Measurements from ENCODE around the gene PKDCC.

Gene PKDCC

DNA sequence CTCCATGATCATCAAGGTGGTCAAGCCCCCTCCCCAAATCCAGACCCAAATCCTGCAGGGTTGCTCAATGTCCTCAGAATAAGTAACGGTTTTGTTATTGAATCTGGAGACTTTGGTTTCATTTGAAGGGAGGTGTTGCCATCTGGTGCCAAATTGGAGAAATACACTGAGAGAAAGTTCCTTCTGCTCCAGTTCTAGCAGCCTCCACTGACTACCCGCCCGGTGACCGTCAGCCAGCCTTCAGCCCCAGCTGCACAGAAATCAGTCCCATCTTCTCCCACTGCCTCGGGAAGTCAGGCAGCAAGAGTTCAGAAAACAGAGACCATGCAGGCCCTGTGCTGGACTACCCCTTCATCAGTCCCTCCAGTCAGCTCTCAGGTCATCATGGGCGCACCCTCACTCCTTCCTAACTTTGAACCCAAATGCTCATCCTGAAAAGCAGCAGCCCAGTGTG, 38.7 kb downstream of the PKDCC start:
- DNase-seq (ENCODE audit: low read depth in 2 of 2), result no peak

DNA sequence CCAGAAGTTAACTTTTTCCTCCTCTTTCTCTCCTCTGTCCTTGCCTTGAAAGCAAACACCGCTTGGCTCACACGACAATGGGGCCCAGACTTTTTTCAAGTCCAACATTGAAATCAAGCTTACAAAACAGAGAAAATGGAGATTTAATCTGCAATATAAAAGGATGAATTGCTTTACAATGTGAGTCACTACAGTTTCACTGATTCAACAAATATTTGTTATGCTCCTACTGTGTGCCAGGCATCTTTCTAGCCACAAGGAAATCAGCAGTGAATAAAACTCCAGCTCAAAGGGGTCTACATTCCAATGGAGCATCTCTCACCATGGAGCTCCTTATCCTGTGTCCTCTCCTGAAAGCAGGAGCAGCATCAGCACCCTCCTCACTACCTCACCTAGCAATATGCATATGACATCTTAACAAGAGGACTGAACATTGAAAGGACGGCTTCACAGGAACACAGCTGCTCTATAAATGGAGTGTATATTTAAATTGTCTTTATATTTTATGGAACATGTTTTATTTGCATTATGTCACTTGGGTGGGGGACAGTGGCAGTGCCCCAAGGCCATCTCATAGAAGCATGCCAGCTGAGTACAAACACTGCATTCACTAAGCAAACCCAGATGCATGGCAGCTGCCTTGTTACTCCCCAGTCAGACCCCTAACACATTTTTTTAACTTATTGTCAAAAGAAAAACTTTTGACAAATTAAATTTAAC, 39.5 kb downstream of the PKDCC start:
- no peak for DNase-seq (ENCODE audit: low read depth in 2 of 2)

GRCh38 chr2:42087857-42088195, 40.0 kb downstream of the PKDCC start:
- DNase-seq (ENCODE audit: low read depth in 2 of 2), result no peak

DNA sequence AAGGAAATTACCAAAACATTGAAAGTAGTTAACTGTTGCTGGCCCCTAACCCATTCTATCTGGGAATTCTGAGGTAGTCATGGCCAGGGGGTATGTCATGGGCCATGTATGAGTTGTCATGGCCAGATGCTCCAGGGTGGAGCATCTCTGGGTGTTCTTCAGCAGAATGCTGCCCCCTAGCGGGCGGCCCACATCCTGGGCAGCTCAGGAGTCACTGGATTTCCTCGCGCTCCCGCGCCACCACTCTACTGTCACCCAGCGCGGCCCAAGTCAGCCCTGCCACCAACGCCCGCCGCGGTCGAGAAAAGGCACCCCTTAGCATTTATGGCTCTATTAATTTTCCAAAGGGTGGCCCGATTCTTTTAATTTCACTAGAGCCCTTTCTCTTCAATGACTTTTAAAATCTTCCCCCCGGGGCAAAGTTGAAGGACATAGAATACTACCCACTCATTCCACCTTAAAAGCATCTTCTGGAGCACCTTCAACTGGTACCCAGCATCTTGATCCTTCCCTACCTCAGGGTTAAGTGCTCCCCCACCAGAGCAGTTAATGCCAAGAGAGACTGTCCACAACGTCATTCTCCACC, 41.6 kb downstream of the PKDCC start:
- peak; percentile 35 to 56 for DNase-seq (ENCODE audit: low read depth in 2 of 2)

DNA sequence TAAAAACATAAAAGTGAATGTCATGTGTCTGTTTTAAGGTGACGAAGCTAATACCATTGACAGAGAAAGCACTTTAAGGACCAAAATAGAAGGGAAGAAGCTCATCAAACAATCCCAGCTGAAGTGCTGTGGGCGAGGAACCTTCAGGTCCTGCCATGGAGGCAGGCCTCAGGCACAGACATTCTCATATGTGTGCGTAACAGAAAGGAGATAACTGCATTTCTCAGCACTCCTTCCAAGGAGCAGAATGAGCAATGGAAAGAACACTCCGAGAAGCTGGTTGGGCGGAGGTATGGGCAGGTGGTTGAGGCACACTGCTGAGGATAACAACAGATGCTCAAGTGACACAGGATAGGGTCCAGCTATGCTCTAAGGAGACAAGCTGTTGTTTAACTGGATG, 42.4 kb downstream of the PKDCC start:
- no peak for DNase-seq (ENCODE audit: low read depth in 2 of 2)

- DNase-seq (ENCODE audit: low read depth in 2 of 2), result no peak
Measured at GRCh38 chr2:42091671-42092070, 43.9 kb downstream of the PKDCC start.

DNA sequence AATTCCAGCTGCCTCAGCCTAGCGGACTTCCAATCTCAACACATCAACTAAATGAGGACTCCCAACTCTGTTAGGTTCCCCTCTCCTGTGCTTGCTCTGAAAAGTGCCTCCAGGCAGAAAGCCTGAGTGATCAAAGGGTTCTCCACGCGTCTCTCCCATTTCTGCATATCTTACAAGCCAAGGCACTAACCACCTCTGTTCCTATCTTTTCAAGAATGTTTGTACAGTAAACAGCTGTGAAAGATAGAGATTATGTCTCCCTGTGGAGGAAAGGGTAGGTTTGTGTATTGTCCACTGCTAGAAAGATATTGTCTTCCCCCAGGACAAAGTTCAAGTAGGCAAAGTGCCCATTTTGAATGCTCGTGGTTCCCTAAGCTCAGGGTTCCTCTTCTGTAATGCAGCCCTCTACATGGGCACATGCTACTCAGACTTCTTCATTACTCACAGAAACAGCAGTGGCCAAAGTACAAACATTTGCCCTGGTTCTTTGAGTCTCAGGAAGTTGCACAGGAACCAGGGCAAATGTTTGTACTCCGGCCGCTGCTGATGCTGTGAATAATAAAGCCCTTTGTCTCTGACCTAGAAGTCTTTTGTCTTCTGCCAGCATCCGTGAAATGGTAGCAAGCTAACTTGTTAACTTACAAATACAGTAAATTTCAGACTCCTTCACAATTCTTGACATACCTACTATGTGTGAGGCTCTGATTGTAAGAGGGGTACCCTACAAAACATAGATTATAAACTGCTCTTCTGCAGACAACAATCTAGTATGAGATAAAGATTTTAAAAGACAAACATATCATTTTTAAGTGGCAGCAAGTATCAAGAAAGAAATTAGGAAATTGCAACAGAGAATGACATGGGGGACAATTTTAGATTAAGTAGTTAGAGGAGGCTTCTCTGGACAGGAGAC, 44.5 kb downstream of the PKDCC start:
- DNase-seq (ENCODE audit: low read depth in 2 of 2), result no peak

- no peak for DNase-seq (ENCODE audit: low read depth in 2 of 2)
Measured at GRCh38 chr2:42094114-42094513, 46.3 kb downstream of the PKDCC start.

- DNase-seq (ENCODE audit: low read depth in 2 of 2), result peak; percentile 15 to 34
Measured at GRCh38 chr2:42095923-42096408, 48.1 kb downstream of the PKDCC start.

DNA sequence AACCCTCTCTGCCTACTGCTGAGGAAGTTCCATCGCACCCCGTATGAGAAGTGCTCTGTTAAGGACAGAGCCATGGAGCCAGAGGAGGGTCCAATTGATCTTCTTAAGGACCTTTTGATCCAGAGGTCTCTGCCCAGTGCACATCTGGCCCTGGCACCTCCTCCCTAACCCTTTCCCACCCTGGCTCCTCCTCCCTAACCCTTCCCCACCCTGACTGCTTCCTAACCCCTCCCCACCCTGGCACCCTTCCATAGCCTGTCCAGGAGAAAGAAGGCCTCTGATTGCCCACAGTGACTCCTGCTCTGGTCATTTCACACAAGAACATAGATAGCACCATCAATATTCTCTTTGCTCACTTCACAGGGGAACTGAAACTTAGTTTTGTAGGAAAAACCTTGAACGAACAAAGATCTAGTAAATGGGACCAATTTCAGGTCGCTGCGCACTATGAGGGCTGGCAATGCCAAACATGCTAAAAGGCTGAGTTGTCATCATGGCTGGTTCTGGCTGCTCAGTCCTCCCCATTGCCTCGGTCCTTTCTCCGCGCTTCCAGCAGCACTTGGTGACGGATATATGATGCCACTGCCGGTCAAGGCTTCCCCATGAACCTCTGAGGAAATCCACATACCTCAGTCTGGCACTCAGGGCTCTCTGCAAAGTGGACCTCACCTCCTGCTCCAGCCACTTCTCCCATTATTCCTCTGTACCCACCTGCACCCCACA, 49.2 kb downstream of the PKDCC start:
- no peak for DNase-seq (ENCODE audit: low read depth in 2 of 2)

DNA sequence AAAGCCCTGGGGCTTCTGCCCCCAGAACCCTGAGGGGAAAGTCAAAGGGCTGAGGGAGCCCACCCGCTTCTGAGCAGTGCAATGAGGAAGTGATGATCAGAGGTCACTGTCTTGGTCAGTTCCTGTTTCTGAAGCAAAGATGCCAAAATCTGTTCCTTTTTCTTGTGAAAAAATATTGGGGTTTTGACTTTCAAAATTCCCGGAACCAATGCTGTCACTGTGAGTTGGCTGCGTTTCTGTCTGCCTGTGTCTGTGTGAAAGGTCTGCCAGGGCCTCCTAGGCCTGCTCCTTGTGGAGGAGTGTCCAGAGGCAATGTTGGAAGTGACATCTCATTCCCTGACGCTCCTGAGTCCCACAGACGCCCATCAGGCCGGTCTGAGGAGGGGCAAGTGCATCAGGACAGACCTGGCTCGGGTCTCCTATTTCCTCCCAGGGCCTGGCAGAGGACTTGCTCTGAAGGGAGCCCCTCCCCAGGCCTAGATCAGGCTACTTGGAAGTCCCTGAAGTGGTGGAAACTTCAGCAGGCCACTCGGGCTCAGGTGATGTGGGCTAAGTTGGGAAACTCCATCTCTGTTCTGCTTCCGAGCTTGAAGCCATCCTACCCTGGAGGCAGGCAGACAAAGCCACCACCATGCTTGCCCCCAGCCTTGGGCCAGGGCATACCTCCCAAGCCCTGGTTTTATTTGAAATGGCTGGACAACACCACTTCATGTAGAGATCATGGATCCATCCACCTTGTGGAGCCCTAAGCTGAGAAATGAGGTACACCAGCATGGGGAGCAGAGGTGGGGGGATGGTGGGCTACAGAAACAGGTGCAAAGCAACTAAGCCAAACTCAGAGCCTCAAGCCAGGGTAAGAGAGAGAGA, 51.0 kb downstream of the PKDCC start:
- no peak for DNase-seq (ENCODE audit: low read depth in 2 of 2)

DNA sequence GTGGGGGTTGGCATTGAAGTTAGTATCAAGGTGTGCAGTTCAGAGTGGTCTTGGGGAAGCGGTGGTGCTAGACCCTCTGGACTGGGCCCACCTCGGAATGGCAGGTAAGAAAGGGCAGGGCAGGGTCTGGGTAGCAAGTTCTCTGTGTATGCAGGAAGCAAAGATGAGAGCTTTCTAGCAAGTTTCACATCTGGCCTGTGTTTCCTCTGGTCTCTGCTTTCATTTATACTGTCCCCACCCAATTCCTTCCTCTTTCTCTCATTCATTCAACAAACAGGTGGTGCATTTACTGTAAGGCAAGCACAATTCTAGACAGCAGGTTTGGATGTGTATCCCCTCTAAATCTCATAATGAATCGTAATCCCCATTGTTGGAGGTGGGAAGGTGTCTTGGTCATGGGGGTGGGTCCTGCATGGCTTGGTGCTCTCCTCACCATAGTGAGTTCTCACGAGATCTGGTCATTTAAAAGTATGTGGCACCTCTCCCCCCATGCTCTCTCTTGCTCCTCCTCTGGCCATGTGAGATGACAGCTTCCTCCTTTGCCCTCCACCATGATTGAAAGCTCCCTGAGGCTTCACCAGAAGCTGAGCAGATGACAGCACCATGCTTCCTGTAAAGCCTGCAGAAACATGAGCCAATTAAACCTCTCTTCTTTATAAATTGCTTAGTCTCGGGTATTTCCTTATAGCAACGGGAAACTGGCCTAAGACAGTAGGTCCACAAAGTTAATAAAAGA, 51.8 kb downstream of the PKDCC start:
- no peak for DNase-seq (ENCODE audit: low read depth in 2 of 2)

GRCh38 chr2:42100683-42101205, 52.9 kb downstream of the PKDCC start:
- no peak for DNase-seq (ENCODE audit: low read depth in 2 of 2)

DNA sequence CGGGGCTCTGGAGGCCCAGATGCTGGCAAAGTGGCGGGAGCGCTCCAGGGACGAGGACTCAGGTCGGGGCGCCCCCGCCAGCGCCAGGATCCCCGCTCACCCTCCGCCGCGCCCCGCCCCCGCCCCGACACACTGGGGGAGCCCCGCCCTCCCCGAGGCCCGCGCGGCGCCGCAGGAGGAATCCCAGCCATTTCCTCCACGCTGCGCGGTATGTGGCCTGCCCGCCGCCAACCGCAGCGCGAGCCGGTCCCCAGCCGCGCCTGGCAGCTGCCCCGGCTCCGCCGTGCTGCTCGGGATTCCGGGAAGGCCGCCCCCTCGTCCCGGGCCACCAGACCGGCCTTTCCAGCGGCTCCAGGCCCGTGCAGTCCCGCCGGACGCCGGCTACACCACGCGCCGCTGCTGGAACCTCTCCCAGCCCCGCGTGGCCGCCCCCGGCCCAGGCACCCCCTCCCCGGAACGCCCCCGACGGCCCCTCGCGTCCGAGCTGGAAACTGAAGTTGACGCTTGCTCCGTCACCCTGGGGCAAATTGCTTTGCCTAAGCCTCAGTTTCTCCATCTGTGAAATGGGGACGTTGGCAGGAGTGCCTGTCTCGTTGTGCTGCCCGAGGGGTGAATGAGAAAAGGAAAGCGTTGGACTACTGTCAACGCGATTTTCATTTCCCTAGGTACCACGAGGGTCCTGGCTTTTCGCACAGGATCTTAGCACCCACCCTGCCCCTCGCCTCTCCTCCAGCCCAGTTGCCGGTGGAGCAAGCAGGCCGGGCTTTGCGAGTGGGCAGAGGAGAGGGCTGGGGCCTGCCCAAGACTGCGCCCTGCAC, 53.6 kb downstream of the PKDCC start:
- DNase-seq (ENCODE audit: low read depth in 2 of 2), result peak; percentile 17 to 28

DNA sequence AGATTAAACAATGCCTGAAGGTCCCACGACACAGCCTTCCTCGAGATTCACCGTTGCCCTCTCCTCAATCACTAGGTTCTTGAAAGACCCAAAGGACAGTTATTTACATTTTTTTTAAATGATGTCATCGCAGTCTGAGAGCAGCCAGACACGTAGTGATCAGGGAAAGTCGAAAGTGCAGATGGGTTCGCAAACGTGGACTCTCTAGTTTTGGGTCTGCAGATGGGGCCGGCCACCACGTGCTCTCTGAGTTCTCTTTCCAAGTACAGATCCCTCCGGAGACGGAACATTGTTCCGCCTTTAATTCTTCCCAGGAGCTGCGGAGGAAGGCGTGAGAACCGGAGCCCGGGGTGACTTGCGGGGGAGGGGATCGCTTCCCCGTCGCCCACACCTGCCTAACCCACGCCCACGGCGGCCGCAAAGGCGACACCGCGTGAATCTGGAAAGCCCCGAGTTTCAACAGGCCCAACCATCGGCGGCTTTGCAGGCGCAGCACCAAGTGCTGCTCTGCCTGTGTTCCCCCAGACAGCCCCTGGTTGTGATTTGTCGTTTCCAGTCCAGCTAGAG, 54.3 kb downstream of the PKDCC start:
- peak; percentile 77 to 78 for DNase-seq (ENCODE audit: low read depth in 2 of 2)

GRCh38 chr2:42102591-42103450, 55.0 kb downstream of the PKDCC start:
- DNase-seq (ENCODE audit: low read depth in 2 of 2), result peak; percentile 9 to 14

GRCh38 chr2:42103829-42104228, 56.0 kb downstream of the PKDCC start:
- DNase-seq (ENCODE audit: low read depth in 2 of 2), result no peak

DNA sequence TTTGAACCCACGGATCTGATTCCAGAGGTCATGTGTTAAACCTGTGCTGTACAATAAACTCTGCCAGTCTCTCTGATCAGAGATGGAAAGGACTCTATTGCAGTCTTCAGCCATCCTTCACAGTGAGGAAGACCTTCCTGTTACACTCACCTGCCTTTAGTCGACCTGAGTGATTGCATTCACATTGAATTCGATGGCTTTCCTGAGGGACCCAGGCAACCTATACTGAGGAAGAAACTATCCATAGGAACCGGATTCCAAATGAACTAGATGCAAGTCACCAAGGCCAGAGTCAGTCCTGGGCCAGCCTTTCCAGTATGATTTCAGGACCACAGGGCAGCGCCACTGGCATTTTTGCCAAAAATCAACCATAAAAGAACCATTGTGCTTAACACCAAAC, 56.8 kb downstream of the PKDCC start:
- no peak for DNase-seq (ENCODE audit: low read depth in 2 of 2)

All from stimulated activated CD8-positive, alpha-beta memory T cell treated with anti-CD3 and anti-CD28 coated beads, Interleukin-15, amount 100 ng/mL, for 48 hours (primary cell).